Stimulated activated CD8-positive, alpha-beta memory T cell treated with anti-CD3 and anti-CD28 coated beads, Interleukin-12 subunit alpha, Interleukin-12 subunit beta, amount 100 ng/mL, for 4 hours (primary cell): ENCODE results near the gene GNB2.
A peak's percentile ranks its signal among the peaks of the same experiment; 100 is the strongest.
"Not testable (repeated sequence)": the region's sequence is repeated elsewhere in the genome, so short reads cannot be mapped to it uniquely, and the experiment has no call there.

ENCODE experiments used
- DNase-seq: peaks from one replicate; pipeline ENCODE4 v3.0.0-alpha.2; 2020; ENCODE audit warnings: low read depth

Gene GNB2

GRCh38 chr7:100696123-100696521 lies 22.6 kb downstream of the GNB2 start:
- DNase-seq = no peak

DNA sequence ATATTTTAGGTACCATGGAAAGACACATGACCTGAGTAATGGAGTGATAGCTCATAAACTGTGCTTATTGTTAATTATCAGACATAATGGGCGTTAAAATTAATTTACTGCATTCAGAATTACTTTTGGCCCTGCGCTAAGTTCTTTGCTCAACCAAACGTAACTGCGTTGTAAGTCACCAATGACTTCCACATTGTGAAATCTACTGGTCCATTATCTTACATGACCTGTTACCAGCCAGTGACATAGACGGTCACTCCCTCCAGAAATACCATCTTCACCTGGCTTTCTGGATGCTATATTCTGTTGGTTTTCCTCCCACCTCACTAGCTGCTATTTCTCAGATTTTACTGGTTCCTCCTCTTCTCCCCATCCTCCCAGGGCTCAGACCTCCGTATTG lies 25.5 kb downstream of the GNB2 start:
- no peak for DNase-seq

GRCh38 chr7:100701089-100701488 lies 27.5 kb downstream of the GNB2 start:
- DNase-seq = not testable (repeated sequence)

DNA sequence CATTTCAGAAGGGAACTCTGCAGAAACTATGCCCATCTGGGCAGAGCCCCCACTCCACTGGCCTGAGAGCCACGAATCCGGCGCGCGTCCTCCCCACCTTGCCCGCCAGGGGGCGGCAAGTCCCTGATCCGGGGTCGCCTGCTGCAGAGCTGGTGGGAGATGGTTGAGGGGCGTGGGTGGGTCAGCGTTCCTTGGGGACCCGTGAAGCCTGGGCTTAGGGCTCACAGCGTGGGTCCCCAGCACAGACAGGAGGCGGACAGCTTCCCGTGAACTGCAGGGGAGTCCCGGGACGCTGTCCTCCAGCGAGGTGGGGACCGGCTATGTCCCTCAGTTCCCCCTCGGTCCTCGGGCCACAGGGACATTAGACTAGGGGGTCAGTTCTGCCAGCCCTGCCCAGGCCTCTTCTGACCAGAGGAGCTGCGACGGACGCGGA lies 31.8 kb downstream of the GNB2 start:
- peak; percentile 54 for DNase-seq

GRCh38 chr7:100705753-100706671 lies 32.5 kb downstream of the GNB2 start, which contains the start of gene POP7:
TSS of gene POP7 (plus strand) at chr7:100706121. CDS start at chr7:100706831, 710 bp downstream.
- peak; percentile 98 for DNase-seq

- no peak for DNase-seq
Measured at GRCh38 chr7:100706672-100707311, 33.3 kb downstream of the GNB2 start.

DNA sequence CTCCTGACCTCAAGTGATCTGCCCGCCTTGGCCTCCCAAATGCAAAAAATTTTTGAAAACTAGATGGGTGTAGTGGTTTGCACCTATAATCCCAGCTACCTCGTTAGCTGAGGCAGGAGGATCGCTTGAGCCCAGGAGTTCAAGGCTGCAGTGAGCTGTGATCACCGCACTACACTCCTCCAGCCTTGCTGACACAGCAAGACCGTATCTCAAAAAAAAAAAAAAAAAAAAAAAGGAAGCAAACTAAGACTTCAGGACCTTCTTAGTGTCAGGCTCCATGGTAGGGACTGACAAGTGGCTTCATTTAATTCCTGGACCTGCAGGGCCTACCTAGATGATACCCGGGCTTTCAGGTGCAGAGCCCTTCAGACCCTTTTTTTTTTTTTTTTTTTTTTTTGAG lies 34.9 kb downstream of the GNB2 start:
- no peak for DNase-seq

DNA sequence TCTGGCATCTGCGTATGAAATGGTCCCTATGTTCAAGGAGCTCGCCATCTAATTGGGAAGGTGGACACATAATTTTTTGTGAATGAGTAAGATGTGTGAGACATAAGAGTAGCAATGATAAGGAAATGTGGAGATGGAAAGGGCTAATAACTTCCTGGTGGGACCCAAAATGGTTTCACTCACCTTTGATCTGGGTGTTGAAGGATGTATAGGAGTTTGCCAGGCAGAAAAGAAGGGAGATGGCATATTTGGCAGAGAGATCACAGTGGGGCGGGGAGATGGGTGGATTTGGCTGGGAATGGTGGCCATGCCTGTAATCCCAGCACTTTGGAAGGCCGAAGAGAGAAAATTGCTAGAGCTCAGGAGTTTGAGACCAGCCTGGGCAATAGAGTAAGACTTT lies 36.9 kb downstream of the GNB2 start:
- DNase-seq = no peak

- no peak for DNase-seq
Measured at GRCh38 chr7:100711369-100711768, 37.8 kb downstream of the GNB2 start.

GRCh38 chr7:100714725-100715124 lies 41.2 kb downstream of the GNB2 start:
- no peak for DNase-seq

DNA sequence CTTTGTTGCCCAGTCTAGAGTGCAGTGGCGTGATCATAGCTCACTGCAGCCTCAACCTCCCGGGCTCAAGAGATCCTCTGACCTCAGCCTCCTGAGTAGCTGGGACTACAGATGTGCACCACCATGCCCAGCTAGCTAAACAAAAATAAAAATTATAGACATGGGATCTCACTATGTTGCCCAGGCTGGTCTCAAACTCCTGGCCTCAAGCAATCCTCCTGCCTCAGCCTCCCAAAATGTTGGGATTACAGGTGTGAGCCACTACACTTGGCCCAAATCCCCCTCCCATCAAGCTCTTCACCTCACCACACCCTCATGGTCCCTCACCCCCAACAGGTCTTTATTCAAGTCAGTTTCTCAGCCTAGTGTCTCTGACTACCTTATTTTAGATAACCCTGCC lies 43.5 kb downstream of the GNB2 start:
- not testable (repeated sequence) for DNase-seq

DNA sequence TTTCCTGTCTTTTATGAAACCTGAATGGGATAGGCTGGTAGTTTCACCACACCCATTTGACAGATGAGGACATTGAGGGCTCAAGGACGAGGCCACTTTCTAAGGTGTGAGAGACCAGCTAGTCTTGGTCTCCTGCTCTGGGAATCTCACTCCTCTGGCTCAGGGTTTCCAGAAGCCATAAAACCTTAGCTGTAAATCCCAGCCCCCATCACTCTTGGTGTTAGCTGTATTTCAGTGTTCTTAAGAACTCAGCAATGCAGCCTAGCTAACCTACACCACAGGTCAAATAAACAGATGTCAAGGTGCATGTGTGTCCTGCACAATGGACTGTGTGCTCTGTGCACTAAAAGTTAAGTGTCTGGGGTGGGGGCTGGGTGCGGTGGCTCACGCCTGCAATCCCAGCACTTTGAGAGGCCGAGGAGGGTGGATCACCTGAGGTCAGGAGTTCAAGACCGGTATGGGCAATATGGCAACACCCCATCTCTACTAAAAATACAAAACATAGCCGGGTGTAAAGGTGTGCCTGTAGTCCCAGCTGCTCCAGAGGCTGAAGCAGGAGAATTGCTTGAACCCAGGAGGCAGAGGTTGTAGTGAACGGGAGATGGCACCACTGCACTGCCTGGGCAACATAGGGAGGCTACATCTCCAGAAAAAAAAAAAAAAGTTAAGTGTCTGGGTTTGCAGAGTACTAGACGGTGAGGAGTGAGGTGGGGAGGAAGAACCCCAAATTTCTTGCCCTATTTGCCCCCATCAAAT lies 46.2 kb downstream of the GNB2 start:
- DNase-seq = no peak

- no peak for DNase-seq
Measured at GRCh38 chr7:100720279-100720670, 46.7 kb downstream of the GNB2 start, which contains the start of gene EPO. TSS of gene EPO (plus strand) at chr7:100720468. CDS start at chr7:100720981, 513 bp downstream.

GRCh38 chr7:100720671-100721504 lies 47.3 kb downstream of the GNB2 start:
- DNase-seq = no peak

DNA sequence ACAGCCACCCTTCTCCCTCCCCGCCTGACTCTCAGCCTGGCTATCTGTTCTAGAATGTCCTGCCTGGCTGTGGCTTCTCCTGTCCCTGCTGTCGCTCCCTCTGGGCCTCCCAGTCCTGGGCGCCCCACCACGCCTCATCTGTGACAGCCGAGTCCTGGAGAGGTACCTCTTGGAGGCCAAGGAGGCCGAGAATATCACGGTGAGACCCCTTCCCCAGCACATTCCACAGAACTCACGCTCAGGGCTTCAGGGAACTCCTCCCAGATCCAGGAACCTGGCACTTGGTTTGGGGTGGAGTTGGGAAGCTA lies 47.9 kb downstream of the GNB2 start:
- no peak for DNase-seq

DNA sequence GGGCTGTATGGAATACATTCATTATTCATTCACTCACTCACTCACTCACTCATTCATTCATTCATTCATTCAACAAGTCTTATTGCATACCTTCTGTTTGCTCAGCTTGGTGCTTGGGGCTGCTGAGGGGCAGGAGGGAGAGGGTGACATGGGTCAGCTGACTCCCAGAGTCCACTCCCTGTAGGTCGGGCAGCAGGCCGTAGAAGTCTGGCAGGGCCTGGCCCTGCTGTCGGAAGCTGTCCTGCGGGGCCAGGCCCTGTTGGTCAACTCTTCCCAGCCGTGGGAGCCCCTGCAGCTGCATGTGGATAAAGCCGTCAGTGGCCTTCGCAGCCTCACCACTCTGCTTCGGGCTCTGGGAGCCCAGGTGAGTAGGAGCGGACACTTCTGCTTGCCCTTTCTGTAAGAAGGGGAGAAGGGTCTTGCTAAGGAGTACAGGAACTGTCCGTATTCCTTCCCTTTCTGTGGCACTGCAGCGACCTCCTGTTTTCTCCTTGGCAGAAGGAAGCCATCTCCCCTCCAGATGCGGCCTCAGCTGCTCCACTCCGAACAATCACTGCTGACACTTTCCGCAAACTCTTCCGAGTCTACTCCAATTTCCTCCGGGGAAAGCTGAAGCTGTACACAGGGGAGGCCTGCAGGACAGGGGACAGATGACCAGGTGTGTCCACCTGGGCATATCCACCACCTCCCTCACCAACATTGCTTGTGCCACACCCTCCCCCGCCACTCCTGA lies 49.1 kb downstream of the GNB2 start:
- DNase-seq = no peak

- DNase-seq = no peak
Measured at GRCh38 chr7:100723732-100724275, 50.3 kb downstream of the GNB2 start.

GRCh38 chr7:100724364-100724763 lies 50.8 kb downstream of the GNB2 start:
- DNase-seq = not testable (repeated sequence)

DNA sequence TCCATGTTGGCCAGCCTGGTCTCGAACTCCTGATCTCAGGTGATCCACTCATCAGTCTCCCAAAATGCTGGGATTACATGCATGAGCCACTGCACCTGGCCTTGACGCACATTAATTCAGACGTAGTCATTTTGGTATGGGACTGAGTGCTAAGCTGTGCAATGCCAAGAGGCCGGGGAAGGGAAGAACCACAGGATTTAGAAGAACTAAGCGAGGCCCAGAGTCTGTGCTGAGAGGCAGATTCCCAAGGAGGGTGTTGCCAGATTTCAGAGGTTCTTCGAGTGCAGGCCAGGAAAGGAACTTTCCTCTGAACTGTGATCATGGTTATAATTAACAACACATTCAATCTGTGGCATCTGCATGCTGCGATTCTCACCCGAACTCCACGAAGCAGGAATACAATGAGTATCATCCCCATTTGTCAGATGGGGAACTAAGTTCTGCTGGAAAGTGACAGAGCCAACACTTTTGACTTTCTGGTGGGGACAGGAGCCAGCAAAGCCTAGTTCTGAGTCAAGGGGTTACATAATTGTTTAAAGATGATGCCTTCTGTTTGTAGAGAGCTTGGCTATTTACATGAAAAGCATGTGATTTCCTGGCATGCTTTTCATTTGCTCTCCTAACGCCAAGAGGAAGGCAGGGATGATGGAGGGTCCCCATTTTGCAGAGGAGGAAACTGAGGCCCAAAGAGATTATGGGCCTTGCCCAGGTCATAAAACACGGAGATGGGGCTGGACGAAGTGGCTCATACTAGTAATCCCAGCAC lies 53.6 kb downstream of the GNB2 start:
- DNase-seq = no peak

DNA sequence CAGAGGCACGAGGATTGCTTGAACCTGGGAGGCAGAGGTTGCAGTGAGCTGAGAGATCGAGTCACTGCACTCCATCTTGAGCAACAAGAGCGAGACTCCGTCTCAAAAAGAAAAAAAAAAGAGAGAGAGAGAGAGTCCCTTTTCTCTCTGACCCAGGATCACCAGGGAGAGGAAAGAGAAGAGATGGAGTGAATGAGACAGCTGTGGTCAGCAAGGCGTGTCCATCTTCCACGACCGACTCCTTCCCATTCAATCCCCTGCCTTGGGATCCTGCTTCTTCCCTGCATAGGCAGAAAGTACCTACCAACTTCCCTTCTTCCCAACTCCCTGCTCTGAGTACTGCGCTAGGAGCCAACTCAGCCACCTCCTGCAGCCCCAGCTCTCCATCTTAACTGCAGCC lies 54.7 kb downstream of the GNB2 start:
- DNase-seq = no peak
